ENCODE results near the gene NEK5.

NEK5 gene

GRCh38 chr13:52005841-52006522 is 122.9 kb downstream of the NEK5 start:
- DNase-seq = no peak

DNA sequence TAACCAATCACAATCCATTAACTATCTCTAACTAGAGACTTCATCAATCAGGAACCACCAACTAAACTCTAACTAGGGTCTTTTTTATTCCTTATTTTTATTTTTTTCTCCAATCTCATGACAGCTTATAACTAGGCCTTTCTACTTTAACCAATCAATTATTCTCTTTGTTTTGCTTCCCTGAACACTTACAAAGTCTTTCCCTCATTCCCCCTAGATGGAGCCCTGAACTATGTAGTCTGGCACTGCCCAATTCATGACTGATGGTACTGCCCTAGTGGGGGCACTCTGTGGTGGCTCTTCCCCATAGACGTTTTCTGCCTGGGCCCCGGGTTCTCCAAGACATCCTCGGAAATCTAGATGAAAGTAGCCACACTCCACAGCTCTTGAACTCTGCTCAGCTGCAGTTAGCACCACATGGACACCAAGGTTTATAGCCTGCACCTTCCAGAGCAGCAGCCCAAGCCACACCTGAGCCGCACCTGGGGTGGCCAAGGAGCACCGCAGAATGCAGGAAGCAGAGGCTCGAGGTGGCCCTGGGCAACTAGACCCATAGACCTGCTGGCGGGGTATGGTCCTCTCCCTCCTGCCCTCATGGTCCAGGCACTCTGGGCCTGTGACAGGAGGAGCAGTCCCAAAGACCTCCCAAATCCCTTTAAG is 124.2 kb downstream of the NEK5 start:
- no peak for DNase-seq

GRCh38 chr13:52003541-52003940 is 125.3 kb downstream of the NEK5 start:
- DNase-seq = no peak

GRCh38 chr13:52002361-52002760 is 126.5 kb downstream of the NEK5 start:
- DNase-seq = no peak

GRCh38 chr13:52001120-52001731 is 127.6 kb downstream of the NEK5 start:
- peak in 1 of 2 donors; percentile 52 for DNase-seq

- DNase-seq = no peak
Measured at GRCh38 chr13:51999921-52000320, 129.0 kb downstream of the NEK5 start.

DNA sequence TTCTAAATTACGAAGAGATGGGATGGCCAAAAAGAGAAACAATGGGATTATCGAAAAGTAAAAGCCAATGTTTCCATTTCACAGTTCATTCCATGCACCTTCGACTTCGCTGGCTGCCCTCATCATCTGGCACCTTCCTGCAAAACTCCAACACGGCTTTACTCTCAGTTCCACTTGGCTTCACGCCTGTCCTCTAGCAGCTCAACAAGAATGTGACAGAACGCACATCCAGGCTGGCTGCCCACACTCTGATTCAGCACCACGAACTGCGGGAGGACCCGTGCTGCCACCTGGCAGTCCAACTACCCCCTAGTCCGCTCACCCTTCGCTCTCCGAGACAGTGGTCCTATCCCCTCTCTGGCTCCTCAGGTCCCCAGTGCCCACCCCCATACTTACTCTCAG is 129.4 kb downstream of the NEK5 start:
- DNase-seq = no peak

GRCh38 chr13:51998723-51999509 is 130.0 kb downstream of the NEK5 start:
- DNase-seq = no peak

DNA sequence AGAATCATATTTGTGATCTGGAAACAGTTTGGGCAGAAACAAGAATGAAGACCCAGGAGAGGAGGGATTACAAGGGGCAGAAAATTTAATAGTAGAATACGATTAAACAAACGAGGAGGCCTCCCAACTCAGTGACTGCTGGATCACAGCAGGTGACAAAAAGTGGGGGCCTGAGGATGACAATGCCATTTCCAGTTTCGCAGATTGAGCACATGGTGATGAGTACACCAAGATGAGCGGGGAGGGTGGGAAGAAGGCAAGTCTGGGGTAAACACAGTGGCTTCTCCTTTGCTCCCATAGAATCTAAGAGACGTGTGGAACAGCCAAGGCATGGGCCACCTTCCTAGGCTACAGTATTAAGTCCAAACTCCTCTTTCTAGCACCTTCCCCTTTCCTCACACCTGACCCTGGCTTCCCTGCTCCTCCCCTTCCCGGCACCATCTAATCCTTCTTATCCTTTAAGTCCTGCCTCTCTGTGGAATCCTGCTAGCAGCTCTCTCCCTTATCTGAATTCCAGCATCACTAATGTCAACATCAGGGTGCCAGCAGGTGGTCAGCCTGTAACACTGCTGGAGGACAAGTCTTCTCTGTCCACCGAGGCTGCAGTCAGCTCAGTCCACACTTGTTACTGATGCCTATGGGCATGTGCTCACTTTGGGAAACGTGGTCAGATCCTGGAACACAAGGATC is 131.1 kb downstream of the NEK5 start:
- DNase-seq = no peak

GRCh38 chr13:51997186-51997585 is 131.7 kb downstream of the NEK5 start:
- DNase-seq = no peak

- DNase-seq = no peak
Measured at GRCh38 chr13:51996641-51997040, 132.2 kb downstream of the NEK5 start.

DNA sequence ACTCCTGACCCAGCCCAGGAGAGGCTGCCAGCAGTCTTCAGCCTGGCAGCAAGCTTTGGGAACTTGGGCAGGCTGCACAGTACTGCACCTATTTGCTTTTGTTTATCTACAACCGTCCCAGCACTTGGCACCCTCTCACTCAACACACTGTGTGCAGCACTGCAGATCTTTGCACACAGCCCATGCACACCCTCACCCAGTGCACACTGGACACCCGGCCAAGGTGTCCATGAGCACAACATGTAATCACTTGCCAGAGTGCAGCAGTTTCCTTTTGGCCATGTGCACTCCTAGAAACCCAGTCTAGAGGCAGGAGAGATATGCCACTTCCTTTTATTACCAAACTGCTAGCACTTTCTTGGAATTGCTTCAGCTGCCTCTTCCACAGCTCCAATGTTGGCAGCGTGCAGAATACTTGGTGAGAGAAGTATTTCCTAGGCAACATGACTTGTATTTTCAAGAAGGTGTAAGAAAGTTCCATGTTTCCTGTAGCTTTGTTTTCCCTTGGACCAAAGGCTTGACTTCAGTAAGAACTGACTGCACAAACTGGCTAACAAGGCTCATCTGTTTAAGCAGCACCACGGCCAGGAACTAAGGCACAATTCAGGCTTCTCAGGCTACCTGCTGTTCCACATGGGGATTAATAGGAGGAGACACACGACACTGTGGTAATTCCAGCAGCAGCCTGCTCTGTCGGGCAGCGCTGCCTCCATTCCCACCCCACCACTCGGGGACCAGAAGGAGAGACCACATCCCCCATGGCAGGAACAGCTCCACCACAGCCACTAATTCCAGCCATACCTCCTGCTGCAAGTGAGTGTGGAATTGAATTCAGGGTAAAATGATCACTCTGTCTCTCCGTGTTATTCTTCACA is 133.0 kb downstream of the NEK5 start:
- DNase-seq = no peak

DNA sequence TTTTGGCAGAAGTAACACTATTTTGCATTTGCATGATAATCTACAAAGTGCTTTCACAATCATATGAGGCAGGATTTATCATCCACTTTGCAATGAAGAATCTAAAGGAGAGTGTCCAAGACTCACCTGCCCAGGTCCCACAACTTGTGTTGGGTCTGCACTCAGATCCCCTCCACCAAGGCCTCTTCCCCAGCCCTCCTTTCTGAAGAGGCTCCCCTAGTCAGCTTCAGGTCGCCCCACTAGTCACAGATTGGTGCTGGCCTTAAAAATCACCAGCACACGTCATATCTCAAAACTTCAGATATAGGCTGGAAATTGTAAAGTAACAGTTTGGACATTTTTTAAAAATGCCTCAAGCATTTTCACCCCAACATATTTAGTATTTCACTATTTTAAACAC is 135.2 kb downstream of the NEK5 start:
- no peak for DNase-seq

- no peak for DNase-seq
Measured at GRCh38 chr13:51988988-51989618, 139.8 kb downstream of the NEK5 start.
